NCI-H446 (cell line): ENCODE results near the gene TMPRSS11A.
A peak's percentile ranks its signal among the peaks of the same experiment; 100 is the strongest.

ENCODE experiments used
- DNase-seq, 2 experiments: peaks; one replicate each; lab custom pipeline; 2025; lab: John Stamatoyannopoulos, UW

Gene TMPRSS11A

GRCh38 chr4:67871867-67872266 is 91.4 kb downstream of the TMPRSS11A start:
- DNase-seq = peak in 1 of 2 experiments; percentile 51

GRCh38 chr4:67869580-67870190 is 93.6 kb downstream of the TMPRSS11A start:
- DNase-seq = no peak

GRCh38 chr4:67861513-67861912 is 101.8 kb downstream of the TMPRSS11A start:
- DNase-seq = no peak
